DMS 273 (cell line): ENCODE data around the gene GFRA4.
A peak's percentile ranks its signal among the peaks of the same experiment; 100 is the strongest.

Experiments
- DNase-seq: peaks from one replicate; lab custom pipeline; 2025; ENCODE audit not compliant: unreplicated experiment; lab: John Stamatoyannopoulos, UW

The GFRA4 gene

DNA sequence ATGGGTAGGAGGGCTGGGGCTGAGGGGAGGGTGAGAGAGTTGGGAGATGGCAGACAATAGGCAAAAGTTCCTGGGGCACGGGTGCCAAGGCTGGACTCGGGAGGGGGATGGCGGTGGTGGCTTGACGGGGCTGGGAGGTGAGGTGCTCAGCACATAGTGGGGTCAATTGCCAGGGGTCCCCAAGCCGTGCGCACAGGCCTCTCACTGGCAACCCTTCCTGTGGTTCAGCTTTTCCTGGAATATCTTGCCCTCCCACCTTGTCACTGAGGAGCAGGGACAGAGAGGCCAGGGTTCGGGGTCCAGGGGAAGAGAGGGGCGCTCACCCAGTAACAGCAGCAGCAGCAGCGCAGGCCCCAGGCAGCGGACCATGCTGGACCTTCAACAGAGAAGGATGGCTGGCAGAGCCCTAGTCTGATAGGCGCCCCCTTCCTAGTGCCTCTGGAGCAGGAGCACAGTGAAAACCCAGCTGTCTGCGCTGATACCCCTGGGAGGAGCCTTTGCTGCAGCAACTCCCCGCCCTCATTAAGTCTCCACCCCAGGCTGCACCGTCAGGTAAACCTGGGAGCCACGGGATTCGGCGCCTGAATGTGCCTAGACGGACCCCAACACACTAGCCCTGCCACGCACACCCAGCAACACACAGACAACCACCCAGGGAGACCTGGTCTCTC lies at the start of gene GFRA4:
TSS of gene GFRA4 (minus strand) at position 369 of the 671 bp plus-strand sequence. CDS start at position 369, 0 bp downstream.
- DNase-seq: peak; percentile 23

- DNase-seq: no peak
Measured at GRCh38 chr20:3712279-3712873, 49.2 kb upstream of the GFRA4 start, which contains the start of gene SIGLEC1. SIGLEC1 (minus strand) TSS chr20:3712600; CDS start chr20:3707128, 5,472 bp downstream.

DNA sequence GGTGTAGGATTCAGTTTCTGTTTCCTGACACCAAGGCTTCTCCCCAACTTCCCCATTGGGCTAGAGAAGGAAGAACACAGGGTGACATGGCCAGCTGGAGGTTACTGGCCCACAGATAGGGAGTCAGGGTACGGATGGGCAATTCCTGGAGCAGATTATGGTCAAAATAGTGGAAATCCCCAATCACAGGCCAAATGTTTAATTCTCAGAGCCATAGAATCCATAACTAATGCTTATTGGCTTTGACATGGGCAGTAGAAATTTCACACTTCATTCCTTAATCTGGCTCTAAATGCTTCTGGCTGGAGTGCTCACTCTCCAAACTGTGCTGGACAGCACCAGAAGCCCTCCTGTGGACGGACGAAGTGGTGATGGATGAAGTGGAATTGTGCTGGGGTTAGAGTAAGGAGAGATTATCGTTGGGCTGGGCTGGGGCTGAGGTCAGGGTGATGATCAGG lies 48.3 kb upstream of the GFRA4 start:
- DNase-seq: no peak

- peak; percentile 83 for DNase-seq
Measured at GRCh38 chr20:3710703-3711483, 47.7 kb upstream of the GFRA4 start.

DNA sequence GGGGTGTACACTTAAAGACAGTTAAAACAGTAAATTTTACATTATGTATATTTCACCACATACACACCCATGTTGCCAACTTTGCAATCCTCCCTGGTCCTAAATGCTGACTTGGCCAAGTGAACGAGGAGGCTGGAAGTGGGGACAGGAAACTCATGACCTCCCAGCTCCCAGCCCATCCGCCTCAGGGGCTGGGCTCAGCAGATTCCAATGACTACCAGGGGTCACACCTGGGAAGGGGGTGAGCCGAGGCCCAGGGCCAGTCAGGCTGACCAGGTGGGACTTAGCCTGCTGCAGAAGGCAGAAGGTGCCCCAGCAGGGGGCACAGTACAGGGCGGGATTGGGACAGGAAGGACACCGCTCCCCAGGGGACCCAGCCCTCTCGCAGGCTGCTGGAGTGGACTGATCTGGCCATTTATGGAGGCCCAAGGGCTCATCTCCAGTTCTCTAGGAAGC lies 46.8 kb upstream of the GFRA4 start:
- DNase-seq: no peak

- no peak for DNase-seq
Measured at GRCh38 chr20:3707508-3707899, 44.3 kb upstream of the GFRA4 start.

DNA sequence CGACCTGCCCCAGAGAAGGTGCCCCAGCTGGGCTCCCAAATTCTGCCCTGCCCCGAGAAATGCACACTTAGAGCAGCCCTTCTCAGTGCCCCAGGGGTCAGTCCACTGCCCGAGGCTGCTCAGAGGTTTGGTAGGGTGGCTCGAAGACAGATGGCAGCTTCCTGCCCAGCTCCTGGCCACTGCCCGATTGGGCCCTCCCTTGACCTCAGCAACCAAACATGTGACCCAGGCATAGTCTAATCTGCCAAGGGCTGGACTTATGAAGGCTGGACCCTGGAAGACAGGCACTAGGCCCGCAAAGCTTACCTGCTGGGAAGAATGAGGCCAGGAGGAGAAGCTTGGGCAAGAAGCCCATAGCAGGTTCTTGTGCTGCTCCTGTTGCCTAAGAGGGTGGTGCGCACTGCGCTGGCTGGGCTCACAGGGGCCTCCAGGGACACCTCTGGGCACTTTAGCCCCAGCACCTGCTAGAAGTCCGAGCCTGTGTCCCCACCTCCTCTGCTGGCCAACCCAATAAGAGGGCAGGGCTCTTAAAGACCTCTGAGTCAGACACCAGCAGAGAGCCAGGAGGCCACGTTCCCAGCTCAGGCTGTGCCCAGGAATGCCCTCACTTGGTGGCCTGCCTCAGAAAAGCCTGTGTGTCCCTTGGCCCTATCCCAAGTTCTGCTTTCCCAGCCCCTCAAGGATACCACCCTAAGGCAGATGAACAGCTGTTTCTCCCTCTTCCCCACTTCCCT lies 43.7 kb upstream of the GFRA4 start:
- no peak for DNase-seq

DNA sequence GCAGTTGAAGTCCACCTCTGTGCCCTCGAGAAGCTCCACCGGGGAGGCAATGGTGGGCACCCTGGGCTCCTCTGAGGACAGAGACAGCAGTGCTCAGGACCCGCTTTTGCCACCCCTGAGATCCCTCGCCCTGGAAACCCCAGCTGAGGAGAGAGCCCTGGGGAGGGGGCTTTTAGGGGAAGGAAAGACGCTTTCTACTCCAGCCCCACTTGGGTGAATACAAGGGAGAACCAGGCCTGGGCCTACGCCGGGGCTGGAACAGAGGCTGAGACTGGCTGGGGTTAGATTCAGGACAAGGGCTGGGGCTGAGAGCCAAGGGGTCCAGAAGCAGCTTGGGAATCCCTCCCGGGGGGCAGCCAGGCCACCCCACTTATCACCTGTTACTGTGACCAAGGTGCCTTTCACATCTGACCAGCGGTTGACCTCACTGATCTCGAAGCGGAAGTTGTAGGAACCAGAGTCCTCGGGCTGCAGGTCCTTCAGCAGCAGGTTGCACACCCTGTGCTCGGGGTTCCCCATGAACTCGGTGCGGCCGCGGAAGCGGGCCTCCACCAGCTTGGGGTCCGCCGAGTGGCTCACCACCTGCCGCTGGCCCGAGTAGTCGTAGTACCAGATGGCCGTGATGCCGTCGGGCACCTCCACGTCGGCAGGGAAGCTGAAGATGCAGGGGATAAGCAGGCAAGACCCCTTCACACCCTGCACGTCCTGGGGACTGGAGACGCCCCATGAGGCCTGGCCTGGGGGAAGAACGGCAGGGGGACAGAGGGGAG lies 43.0 kb upstream of the GFRA4 start:
- no peak for DNase-seq

GRCh38 chr20:3705491-3705969 lies 42.3 kb upstream of the GFRA4 start:
- DNase-seq: no peak

- DNase-seq: peak; percentile 22
Measured at GRCh38 chr20:3704087-3704486, 40.9 kb upstream of the GFRA4 start.

- DNase-seq: no peak
Measured at GRCh38 chr20:3702611-3703391, 39.6 kb upstream of the GFRA4 start.

DNA sequence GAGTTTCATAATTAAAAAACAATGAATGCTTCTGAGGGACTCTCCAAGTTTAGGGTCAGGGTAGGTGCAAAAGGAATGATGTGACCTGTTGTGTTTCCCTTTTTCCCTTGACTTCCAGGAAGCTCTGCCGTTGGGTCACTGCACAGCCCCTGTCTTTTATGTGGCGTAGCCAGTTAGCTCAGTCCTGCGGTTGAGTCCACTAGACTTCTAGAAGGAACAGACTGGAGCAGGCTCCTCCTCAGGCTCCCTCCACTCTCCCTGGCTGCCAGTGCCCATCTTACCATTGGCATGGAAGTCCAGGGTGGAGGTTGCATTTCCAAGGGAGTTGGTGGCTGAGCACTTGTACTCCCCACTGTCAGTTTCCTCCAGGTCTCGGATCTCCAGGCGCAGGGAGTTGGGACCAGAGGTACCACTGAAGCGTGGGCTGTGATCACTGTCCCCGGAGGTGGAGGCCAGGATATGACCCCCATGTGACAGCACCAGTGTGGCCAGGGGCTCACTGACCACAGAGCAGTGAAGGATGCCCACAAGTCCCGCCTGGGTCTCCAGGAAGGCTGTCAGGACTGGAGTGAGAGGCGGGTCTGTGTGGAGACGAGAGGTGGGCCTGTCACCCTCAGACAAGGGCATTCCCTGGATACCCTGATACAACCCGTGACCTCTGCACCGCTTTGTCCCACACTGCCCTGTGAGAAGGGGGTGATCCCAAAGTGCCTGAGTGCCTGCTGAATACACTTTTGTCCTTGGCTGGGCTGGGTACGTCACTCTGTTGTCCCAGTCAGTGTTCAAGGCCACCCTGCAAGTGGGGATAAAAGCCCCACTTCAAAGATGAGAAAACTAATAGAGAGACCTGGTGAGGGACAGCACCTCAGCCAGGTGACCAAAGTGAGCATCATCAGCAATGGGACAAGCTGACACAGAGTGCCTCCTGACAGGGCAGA lies 38.1 kb upstream of the GFRA4 start:
- no peak for DNase-seq

DNA sequence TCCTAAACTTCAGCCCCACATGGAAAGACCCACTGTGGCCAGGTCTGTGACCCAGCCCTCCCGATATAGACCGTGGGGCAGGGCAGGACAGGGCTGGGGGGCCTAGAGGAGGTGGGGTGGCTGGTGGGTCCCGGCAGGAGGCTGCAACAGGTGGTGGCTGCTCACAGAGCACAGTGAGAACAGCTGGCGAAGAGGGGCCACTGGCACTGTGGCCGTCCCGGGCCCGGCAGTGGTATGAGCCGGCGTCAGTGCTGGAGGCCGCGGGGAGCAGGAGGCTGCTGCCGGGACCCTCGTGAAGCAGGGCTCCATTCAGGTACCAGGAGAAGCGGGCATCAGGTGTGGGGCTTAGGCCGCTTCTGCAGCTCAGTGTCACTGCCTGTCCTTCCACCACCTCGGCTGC lies 35.8 kb upstream of the GFRA4 start:
- DNase-seq: peak; percentile 43

DNA sequence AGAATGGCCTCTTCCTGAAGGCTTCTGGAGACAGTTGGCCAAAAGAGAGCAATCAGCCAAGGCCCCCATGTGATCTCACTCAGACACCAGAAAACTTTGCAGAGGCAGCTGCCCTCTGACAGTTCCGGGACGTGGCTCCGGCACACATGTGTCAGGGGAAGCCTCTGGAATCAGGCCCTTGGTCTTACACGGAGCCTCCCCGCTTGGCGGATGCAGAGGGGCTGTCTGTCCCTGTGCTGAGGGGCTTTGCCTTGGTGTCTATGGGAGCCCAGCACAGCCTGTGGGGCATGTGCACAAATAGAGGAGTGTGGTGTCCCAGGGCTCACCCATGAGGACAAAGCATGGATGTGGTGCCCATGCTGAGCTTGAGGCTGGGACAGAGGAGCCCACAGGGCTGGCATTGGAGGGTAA lies 35.4 kb upstream of the GFRA4 start:
- DNase-seq: peak; percentile 46

DNA sequence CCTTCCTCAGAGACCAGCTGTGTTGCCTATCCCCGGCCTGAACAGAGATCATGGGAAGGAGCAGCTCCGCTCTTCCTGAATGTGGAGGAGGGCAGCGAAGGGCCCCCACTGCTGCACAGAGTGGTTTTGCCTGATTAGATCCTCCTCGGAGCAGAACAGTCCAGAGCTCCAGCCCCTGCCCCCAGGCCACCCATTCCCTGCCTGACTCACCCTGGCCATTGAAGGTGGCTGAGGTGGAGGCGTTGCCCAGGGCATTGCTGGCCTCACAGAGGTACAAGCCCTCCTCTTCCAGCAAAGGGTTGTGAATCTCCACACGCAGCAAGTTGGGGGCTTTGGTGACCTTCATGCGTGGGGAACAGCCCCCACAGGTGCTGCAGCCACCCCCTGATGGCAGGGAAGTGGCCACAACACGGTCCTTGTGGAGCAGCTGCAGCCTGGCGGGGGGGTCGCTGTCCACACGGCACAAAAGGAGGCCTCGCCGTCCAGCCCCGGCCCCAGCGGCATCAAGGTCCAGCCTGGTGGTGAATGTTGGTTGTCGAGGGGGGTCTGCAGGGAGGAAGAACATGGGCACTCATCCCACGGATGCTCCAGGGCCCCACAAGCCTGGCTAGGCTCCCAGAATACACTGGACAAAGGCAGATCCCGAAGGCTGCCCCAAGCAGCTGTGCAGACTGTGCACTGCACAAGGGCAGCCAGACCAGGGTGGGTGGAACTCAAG lies 34.5 kb upstream of the GFRA4 start:
- DNase-seq: no peak

GRCh38 chr20:3696745-3697587 lies 33.8 kb upstream of the GFRA4 start:
- no peak for DNase-seq

- DNase-seq: peak; percentile 61
Measured at GRCh38 chr20:3696200-3696599, 33.0 kb upstream of the GFRA4 start.
